Measurements from ENCODE around the gene EPHA8.

EPHA8 gene

DNA sequence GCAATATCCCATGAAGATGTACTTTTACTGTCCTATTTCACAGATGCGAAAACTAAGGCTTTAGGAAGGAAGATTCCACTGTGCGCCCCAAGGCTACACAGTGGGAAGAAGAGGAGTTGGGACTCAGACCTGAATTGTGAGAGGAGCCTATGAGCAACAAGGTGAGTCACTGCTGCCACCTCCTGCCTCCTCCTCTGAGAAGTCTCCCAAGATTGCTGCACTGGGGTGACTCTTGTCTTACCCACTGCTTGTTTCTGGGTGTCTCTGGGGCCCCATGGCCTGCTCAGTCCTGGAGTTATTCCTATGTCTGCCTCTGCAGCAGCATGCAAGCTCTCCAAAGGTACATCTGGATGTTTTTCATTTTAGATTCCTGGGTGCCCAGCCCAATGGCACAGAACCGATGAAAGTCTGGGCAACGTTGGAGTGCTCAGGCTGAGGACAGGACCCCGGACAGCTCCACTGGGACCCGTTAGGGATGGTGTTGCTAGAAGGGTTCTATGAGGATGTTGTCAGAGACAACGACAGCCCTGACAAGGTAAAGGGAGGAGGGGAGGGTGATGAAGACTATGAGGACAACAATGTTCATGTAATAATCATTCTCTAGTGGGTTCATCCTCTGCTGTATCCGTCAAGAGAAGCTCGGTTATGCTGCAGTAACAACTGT is 62.1 kb downstream of the EPHA8 start:
- no peak for DNase-seq

DNA sequence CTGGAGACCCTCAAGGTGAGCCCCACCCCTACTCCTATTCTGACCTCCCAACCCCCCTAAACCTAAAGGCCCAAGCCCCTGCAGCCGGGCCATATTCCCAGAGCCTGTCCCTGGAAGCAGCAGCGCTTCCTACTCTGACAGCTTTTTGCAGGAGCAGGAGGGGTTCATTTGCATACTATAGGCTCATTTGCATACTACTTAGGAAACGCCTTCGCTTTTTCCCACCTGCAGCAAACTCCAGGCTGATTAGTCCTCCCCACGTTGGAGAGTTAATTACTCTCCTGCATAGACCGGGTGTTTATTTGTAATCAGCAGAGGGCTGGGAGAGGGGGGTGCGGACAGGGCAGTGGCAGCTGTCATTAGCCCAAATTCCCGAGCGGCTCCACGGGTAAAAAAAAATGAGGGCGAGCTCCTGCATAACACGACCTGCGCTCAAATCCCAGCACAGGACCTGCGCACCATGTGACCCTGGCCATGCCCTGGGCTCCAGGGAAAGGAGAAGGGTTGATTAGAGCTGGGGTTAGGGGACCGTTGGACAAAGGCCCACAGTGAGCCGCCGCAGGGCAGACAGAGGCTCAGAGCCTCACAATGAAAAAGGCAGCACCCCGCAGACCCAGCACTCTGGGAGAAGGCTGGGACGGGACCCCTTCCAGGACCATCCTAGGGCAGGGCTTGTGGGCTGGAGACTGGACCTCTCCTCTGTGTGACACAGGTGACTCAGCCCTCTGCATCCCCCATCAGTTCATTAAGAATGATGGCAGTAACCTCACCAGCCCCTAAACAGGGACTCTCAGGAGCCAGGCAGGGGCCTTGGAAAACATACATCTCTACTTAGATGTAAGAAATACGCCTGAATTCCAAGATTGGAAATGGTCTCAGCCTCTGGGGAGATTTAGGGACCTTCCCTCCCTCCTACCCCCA is 63.2 kb downstream of the EPHA8 start:
- DNase-seq: no peak

DNA sequence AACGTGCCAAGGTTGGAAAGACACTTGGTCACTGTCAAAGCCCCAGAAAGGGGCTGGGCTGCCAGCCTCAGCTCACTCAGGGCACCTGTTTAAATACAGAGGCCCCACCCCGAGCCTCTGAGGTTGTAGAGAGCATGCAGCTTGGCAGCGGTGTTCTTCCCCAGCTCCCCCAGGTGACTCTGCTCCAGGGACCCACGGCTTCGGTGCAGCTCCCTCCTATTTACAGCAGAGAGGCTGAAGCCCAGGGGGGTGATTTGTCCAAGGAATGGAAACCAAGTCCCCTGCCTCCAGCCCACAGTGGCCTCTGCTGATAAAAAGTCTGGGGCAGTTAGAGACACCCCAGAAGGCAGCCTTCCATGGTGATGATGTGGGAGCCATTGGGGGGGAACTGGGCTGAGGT is 64.0 kb downstream of the EPHA8 start:
- no peak for DNase-seq

- no peak for DNase-seq
Observed at GRCh38 chr1:22628698-22629444, 65.6 kb downstream of the EPHA8 start.

DNA sequence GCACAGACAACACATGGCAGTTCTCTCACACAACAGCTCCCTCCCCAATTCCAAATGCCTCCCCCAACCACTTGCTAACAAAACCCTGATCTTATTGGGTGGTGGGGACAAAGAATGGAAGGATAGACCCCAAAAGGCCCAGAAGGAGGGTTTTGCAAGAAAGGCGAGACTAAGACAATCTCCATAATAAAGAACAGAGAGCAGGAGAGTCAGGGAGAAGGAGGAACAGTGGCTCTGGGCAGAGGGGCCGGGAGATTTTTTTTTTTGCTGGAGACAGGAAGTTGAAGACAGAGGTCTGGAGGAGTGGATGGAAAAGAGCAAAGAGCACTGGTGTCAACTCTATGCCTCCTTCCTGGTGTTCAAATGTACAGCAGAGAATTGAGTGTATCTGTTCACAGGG is 66.6 kb downstream of the EPHA8 start:
- no peak for DNase-seq

DNA sequence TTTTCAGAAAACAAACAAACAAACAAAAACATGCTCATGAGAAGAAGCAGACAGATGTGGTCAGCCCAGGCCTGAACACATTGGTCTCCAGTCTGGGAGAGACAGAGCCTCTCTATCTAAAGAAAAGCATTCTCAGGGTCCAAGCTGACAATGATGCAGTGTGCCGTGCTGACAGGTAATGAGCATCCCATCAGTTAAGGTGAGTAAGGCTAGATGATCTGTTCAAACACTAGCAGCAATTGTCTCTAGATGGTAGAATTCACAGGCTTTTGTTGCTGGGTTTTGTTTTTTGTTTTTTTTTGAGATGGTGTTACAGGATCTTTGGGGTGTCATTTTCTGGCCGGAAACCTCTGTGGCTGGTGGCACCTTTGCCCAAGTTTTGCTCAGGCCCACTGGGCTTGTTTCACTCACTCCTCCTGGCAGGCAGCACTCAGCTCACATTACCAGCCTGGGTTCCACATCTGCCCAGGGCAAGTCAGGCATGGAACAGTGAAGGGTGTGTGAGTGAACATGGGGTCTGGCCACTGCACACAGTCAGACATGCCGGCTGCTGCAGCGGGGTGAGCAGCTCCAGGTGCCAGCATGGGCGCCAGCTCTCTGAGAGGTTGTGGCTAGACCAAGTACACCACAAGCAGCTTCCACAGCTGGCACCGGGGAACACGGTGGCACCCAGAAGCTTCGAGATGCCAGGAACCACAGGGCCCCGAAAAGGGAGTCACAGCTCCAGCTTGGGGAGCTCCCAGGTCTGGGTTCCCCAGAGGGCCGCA is 70.6 kb downstream of the EPHA8 start:
- DNase-seq: no peak

DNA sequence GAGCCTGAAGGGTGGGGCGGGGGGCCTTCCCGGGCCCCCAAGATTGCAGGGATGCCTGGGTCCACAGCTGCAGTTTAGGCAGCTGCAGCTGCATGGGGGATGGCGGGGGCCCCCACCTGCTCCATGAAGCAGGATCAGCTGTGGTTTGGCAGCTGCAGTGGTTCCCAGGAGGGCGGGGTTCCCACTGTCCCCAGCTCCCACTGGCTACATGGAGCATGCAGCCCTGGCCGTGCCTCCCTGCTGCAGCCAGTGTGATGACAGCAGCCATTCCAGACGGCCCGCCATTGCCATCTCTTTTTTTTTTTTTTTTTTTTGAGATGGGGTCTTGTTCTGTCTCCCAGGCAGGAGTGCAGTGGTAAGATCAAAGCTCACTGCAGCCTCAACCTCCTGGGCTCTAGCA is 72.1 kb downstream of the EPHA8 start:
- no peak for DNase-seq

- DNase-seq: no peak
Observed at GRCh38 chr1:22636353-22636752, 73.1 kb downstream of the EPHA8 start, which contains the start of gene C1QA. TSS of gene C1QA (plus strand) at chr1:22636628. CDS start at chr1:22637617, 989 bp downstream.

DNA sequence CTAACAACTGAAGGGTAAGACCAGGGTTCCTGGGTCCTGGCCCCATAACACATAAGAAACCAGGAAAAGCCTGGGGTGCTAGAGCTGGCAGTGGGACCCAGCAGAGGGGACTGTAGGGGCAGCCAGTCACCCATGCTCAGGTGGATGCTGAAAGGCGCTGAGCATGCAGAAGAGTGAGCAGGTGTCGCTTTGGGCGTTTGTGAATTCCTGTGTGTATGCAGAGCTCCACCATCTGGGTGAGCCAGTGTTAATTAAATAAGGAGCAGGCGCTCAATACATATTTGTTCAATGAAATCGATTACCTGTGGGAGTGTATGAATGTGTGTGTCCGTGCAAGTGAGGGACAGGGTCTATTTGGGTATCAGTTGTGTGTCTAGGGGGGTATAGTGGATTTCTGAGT is 73.6 kb downstream of the EPHA8 start:
- no peak for DNase-seq

DNA sequence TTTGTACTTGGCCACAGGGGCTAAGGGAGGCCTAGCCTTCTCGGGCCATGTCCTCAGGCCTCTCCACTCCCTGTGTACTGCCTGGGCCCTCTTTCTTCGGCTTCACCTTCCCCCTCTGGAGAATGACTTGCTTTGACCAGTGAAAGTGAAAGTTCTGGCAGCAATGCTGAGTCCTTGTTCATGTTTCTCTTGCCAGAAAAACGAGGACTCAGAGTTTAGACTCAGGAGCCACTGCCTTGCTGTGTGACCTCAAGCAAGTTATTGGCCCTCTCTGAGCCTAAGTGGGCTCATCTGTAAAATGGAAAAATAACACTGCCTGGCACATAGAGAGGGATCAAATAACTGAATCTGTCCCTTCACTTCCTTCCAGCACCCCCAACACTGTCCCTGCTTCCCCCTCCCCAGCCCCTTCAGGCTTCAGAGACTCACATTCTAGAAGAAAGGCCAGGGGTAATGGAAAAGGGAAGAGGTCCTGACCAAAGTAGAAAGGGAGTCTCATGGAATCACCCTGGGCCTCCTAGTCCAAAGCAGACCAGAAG is 74.7 kb downstream of the EPHA8 start:
- DNase-seq: no peak

- no peak for DNase-seq
Observed at GRCh38 chr1:22638476-22639234, 75.4 kb downstream of the EPHA8 start.

GRCh38 chr1:22639286-22639685 is 76.0 kb downstream of the EPHA8 start:
- no peak for DNase-seq

DNA sequence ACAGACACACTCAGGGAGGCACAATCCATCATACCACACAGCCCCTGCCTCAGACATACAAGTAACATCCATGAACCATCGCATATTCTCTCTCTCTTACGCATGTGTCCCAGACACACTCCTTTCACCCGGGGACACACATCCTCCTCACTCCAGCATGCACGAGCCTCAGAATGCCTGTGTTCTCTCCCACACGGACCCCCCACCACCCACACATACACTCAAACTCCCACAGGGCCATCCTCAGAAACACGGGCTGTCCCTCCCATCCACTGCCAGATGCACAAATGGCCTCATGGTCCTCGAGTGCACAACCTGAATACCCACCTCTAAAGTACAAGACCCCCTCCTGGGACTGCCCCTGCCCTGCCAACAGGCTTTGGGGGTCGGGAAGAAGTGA is 78.0 kb downstream of the EPHA8 start:
- DNase-seq: no peak

DNA sequence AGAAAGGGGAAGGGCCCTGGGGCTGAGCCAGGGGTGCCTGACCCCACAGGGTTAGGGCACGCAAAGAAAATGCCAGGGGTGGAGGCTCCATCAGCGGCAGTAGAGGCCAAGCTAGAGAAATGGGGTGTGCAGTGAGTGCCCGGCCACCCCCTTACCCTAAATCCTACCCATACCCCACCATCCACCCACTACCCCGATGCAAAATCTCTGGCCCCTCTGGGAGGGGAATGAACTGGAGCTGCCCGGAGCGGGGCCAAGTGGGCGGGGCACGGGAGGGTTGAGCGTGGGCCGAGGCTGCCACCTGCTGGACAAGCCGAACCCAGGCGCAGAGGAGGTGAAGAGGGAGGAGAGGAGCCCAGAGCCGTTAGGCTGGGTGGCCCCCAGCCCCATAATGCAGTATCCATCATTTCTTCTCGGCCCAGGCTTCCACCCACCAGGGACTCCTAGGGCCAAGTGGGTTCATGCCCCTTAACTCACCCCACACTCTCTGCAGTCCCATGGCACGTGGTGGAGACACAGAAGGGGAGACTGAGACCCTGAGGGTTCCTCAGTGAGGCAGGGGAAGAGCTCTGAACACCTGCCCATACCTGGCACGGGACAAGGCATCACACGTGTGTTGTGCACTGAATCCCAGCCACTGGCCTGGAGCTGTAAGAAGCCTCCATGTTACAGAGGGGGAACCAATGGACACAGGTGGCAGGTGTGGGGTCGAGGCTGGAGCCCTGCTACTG is 78.8 kb downstream of the EPHA8 start:
- DNase-seq: no peak

- DNase-seq: no peak
Observed at GRCh38 chr1:22643381-22643780, 80.1 kb downstream of the EPHA8 start, which contains the start of gene C1QC. TSS of gene C1QC (plus strand) at chr1:22643633. CDS start at chr1:22644024, 391 bp downstream.

- DNase-seq: no peak
Observed at GRCh38 chr1:22643928-22644327, 80.6 kb downstream of the EPHA8 start.

DNA sequence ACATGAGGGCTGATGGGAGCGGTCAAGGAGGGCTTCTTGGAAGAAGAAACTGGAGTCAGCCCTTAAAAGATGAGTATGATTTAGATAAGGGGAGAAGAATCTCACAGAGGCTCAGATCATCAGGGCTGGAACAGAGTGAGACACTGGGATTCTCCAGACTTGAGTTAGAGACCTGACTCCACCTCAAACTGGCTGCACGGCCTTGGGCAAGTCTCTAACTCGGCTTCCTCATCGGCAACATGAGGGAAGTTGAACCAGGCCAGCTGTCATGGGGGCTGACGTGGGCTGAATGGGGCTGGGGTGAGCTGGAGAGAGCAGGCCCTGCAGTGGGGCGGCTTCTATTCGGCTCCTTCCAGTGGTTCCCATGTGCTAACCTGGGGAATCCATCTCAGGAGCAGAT is 82.6 kb downstream of the EPHA8 start:
- DNase-seq: no peak

DNA sequence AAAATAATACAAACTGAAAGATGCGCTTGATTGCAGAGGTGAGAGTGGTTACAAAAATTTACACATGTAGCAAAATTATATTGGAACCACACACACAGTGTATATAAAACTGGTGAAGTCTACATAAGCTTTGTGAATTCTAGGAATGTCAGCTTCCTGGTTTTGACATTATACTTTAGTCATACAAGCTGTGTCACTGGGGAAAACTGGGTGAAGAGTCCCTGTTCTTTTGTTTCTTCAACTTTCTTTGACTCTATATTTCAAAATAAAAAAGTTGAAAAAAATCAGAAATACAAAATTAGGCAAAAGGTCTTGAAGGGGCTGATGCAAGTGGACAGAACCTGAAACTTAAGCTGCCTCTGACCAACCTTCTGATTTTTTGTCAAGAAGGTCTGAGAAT is 83.1 kb downstream of the EPHA8 start:
- no peak for DNase-seq

DNA sequence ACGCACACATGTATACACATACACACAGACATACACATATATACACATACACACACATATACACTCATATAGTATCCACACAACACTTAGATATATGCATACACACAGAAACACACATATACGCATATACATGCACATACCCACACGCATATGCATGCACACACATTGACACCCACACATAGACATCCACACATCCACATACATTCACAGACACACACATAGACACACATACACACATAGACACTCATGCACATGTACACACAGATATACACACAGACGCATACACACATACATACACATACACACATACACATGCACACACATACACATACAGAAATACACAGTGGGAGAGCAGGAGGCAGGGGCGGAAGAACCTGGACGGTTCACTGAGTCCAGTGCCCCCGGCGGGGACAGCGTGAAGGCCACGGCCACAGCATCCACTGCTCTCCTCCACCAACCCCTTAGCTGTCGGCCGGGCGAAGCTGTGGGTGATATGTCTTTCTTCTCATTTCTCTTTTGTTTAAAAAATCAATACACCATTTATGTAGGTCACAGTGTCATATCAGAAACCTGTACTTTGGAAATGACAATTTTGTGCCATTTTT is 86.9 kb downstream of the EPHA8 start:
- DNase-seq: no peak
